Smooth muscle cell (in vitro differentiated cells): ENCODE results near the gene MOSMO. TPM values are rescaled to one million over a fixed set of nuclear protein-coding genes. Genes with fewer than 3 reads are reported as not detected.

Source experiments
- DNase-seq: peaks from one replicate; lab custom pipeline; 2025; ENCODE audit not compliant: unreplicated experiment; lab: John Stamatoyannopoulos, UW
- H2AFZ ChIP-seq: fragments of 200-600 bp; sonication (generic); 2 replicates; pipeline ENCODE4 v1.6.0; 2016; ENCODE audit warnings: antibody characterized with exemption, low read depth, mild to moderate bottlenecking
- H3F3A ChIP-seq: fragments of 200-600 bp; sonication (generic); 2 replicates; pipeline ENCODE4 v1.6.0; 2017; ENCODE audit warnings: antibody characterized with exemption, low read depth
- H3K27ac ChIP-seq: fragments of 200-600 bp; sonication (generic); 2 replicates; pipeline ENCODE4 v1.5.1; 2016; ENCODE audit warnings: low read depth, mild to moderate bottlenecking
- H3K27me3 ChIP-seq: fragments of 200-600 bp; sonication (generic); 2 replicates; pipeline ENCODE4 v1.6.1; 2016; ENCODE audit warnings: low read depth, mild to moderate bottlenecking
- H3K36me3 ChIP-seq: fragments of 200-600 bp; sonication (generic); 2 replicates; pipeline ENCODE4 v1.5.1; 2016; ENCODE audit warnings: low read depth
- H3K4me1 ChIP-seq: fragments of 200-600 bp; sonication (generic); 2 replicates; pipeline ENCODE4 v1.5.1; 2016; ENCODE audit warnings: low read depth
- H3K4me2 ChIP-seq: fragments of 200-600 bp; sonication (generic); 2 replicates; pipeline ENCODE4 v1.6.0; 2016; ENCODE audit warnings: mild to moderate bottlenecking
- H3K4me3 ChIP-seq: fragments of 200-600 bp; sonication (generic); 2 replicates; pipeline ENCODE4 v1.5.1; 2016; ENCODE audit warnings: mild to moderate bottlenecking
- H3K79me2 ChIP-seq: fragments of 200-600 bp; sonication (generic); 2 replicates; pipeline ENCODE4 v1.6.0; 2016; ENCODE audit warnings: low read depth, mild to moderate bottlenecking
- H3K9ac ChIP-seq: fragments of 200-600 bp; sonication (generic); 2 replicates; pipeline ENCODE4 v1.6.0; 2016; ENCODE audit warnings: low read depth
- H3K9me3 ChIP-seq: fragments of 200-600 bp; sonication (generic); replicated peaks from 2 replicates; pipeline ENCODE4 v1.5.1; 2016; ENCODE audit warnings: low read depth
- H4K20me1 ChIP-seq: fragments of 200-600 bp; sonication (generic); 2 replicates; pipeline ENCODE4 v1.6.0; 2016; ENCODE audit warnings: low read depth
- WGBS: methylation state at CpG from one replicate; pipeline ENCODE4 v1.1.7; 2016; ENCODE audit warnings: low lambda C conversion rate; 5-methylcytosine and 5-hydroxymethylcytosine counted together
- polyA plus RNA-seq: library from polyadenylated mRNA; unstranded; fragments of >200 nt; fragmentation: Nextera tagmentation; extraction: Ambion mirVana; gene quantifications from 2 replicates; pipeline ENCODE4 v1.2.1, GENCODE V29; 2016
- total RNA-seq: library from RNA; depleted of rRNA; stranded (reverse); fragments of >200 nt; gene quantifications from 2 replicates; pipeline ENCODE4 v1.2.3, GENCODE V29; 2014
- TF ChIP-seq, protein P1 (sequence below): fragments of 200-600 bp; sonication (generic); IDR thresholded peaks from 2 replicates; pipeline ENCODE4 v1.5.1; 2017; ENCODE audit warnings: borderline replicate concordance, mild to moderate bottlenecking, antibody characterized with exemption; ENCODE audit not compliant: insufficient read depth, poor library complexity, severe bottlenecking

Gene MOSMO
- total and polyA plus RNA-seq, 2 experiments from 2014 or later: 2.8 to 18.6 TPM

DNA sequence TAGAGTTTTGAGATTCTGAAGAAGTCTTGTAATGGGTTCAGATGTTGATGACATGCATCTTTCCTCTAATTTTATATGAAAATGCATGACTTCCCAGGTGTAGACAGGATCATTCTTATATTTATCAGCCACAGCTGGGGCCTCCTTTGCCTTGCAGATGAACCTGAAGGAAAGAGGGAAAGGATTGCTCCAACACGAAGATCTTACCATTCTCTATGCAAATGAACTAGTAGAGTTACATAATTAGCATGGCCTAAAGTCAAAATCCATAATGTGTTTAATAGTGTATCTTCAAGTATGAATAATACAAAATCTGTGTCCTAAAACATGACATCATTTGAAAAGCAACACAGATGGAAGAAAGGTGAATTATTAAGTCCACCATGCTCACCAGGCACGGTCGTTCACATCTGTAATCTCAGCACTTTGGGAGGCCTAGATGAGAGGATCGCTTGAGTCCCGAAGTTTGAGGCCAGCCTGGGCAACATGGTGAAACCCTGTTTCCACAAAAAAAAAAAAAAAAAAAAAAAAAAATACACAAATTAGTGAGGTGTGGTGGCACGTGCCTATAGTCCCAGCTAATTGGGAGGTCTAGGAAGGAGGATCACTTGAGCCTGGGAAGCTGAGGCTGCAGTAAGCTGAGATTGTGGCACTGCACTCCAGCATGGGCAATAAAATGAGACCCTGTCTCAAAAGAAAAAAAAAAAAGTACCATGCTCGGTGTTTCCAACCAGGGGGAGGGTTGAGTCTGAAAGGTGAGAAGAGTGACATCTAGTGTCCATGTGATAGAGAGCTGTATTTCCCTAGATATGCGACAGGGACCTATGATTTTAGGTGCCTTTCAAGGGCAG is 90.7 kb downstream of the MOSMO start:
- no peaks in the 10 kb centered on the region for H4K20me1 ChIP-seq
- H3K4me1 ChIP-seq: peaks cover 5% of the 10 kb centered on the region
- no peak overlapping the region for H3K4me3 ChIP-seq
- DNase-seq: no peak
- peak overlapping the region; percentile 72 for H3K4me2 ChIP-seq
- no peaks in the 10 kb centered on the region for H3K27me3 ChIP-seq
- WGBS: 59% methylated on average over 8 of the region's 8 CpGs
- H2AFZ ChIP-seq: no peak overlapping the region
- TF ChIP-seq, protein P1, sequence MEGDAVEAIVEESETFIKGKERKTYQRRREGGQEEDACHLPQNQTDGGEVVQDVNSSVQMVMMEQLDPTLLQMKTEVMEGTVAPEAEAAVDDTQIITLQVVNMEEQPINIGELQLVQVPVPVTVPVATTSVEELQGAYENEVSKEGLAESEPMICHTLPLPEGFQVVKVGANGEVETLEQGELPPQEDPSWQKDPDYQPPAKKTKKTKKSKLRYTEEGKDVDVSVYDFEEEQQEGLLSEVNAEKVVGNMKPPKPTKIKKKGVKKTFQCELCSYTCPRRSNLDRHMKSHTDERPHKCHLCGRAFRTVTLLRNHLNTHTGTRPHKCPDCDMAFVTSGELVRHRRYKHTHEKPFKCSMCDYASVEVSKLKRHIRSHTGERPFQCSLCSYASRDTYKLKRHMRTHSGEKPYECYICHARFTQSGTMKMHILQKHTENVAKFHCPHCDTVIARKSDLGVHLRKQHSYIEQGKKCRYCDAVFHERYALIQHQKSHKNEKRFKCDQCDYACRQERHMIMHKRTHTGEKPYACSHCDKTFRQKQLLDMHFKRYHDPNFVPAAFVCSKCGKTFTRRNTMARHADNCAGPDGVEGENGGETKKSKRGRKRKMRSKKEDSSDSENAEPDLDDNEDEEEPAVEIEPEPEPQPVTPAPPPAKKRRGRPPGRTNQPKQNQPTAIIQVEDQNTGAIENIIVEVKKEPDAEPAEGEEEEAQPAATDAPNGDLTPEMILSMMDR: peak; percentile 48
- H3K9me3 ChIP-seq: no peaks in the 10 kb centered on the region
- no peaks in the 10 kb centered on the region for H3F3A ChIP-seq
- H3K36me3 ChIP-seq: no peaks in the 10 kb centered on the region
- H3K9ac ChIP-seq: no peak overlapping the region
- H3K79me2 ChIP-seq: no peaks in the 10 kb centered on the region
- H3K27ac ChIP-seq: no peak overlapping the region

DNA sequence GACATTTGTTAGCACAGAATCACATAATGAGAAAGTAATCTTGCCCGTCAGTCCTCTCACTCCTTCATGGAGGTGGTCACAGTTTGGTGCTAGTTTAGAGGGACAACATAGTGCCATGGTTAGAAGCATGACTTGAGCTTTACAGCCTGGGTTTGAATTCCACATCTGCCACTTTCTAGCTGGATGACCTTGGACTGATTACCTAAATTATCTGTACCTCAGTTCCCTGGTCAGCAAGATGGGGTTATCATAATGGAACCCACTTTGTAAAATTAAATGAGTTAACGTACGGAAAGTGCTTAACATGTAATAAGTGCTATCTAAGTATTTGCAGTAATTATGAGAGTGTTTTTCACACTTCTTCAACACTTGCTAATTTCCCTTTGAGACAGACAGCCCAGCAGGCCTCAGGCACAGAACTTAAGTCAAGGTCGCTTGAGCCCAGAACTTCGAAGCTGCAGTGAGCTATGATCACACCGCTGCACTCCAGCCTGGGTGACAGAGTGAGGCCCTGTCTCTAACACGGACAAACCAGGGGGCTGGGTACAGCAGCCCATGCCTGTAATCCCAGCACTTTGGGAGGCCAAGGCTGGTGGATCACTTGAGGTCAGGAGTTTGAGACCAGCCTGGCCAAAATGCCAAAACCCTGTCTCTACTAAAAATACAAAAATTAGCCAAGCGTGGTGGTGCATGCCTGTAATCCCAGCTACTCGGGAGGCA is 91.5 kb downstream of the MOSMO start:
- Histone ChIP-seq H4K20me1 (no peaks in the 10 kb centered on the region), H3K27ac (no peak overlapping the region), H3K4me3 (no peak overlapping the region), H3K9me3 (no peaks in the 10 kb centered on the region), H3K4me1 (no peaks in the 10 kb centered on the region), H3K9ac (no peak overlapping the region), H2AFZ (no peak overlapping the region), H3K27me3 (no peaks in the 10 kb centered on the region), H3K79me2 (no peaks in the 10 kb centered on the region), H3K4me2 (no peak overlapping the region), H3K36me3 (no peaks in the 10 kb centered on the region), H3F3A (no peaks in the 10 kb centered on the region)
- no peak for DNase-seq
- WGBS: 74% methylated on average over 9 of the region's 9 CpGs
- TF ChIP-seq, protein P1: no peak

DNA sequence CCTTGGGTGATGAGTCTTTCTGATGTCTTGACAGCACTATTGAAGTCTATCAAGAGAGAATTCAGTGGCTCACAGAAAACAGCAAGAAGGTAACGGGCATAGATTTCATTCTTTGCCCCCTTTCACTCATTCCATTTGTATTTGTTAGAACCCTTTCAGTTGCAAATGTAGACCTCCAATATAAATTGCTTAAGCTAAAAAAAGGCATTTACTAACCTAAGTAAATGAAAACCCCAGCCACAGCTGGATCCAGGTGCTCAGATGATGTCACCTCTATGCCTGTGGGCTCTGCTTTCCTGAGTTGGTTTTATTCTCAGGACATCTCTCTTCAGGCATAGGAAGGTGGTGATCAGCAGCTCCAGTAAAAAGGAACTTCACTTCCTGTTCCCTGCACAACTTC is 95.5 kb downstream of the MOSMO start:
- no peak overlapping the region for H3K9ac ChIP-seq
- H2AFZ ChIP-seq: no peak overlapping the region
- DNase-seq: no peak

More for the DNA sequence above, 95.5 kb downstream of the MOSMO start:
- Histone ChIP-seq H3K9me3 (no peaks in the 10 kb centered on the region), H3K36me3 (no peaks in the 10 kb centered on the region), H3K4me1 (no peaks in the 10 kb centered on the region), H3K4me3 (no peak overlapping the region), H3K4me2 (no peak overlapping the region), H4K20me1 (no peaks in the 10 kb centered on the region), H3K27me3 (peaks cover 9% of the 10 kb centered on the region), H3K27ac (no peak overlapping the region), H3K79me2 (no peaks in the 10 kb centered on the region), H3F3A (no peaks in the 10 kb centered on the region)
- WGBS: 58% methylated on average over 1 of the region's 1 CpG
- TF ChIP-seq, protein P1: no peak
